HG03565 (cell line): ENCODE results near the gene OGFR.
"Not testable (repeated sequence)": the region's sequence is repeated elsewhere in the genome, so short reads cannot be mapped to it uniquely, and the experiment has no call there.

Source experiments
- ATAC-seq: cut with Tn5 transposase; IDR thresholded peaks from one replicate; pipeline ENCODE4 v1.9.1; 2021; ENCODE audit warnings: mild to moderate bottlenecking, moderate library complexity; ENCODE audit not compliant: unreplicated experiment

The OGFR gene

GRCh38 chr20:62836967-62837490 lies 32.4 kb downstream of the OGFR start:
- no peak for ATAC-seq

DNA sequence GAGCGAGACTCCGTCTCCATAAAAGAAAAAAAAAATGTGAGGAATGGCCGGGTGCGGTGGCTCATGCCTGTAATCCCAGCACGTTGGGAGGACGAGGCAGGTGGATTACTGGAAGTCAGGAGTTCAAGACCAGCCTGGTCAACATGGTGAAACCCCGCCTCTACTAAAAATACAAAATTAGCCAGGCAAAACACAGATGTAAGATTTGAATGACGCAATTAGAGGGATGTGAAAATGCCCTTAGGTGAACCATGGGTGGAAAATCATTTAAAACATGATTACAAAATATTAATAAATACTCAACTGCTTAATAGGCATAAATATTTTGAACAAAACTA lies 33.1 kb downstream of the OGFR start:
- no peak for ATAC-seq

- ATAC-seq: no peak
These were observed 33.7 kb downstream of the OGFR start for GRCh38 chr20:62838128-62838891.

- no peak for ATAC-seq
These were observed 34.6 kb downstream of the OGFR start for GRCh38 chr20:62839261-62839660.

DNA sequence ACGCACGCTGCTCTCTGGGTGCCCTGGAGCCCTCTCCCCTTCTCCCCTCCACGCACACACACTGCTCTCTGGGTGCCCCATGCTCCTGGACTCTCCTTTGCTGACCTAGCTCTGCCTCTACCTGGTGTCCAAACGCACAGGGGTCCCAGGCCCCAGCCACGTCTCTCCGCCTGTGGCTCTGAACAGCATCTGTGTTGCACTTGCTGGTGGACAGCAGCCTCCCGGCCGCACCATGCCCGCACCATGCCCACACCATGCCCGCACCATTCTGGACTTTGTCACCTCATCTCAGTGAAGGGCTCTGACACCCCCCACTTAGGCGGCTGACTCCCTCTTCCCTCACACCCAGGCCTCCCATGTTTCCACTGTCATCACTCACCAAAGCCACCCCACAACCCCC lies 35.2 kb downstream of the OGFR start:
- ATAC-seq: no peak

- no peak for ATAC-seq
These were observed 35.9 kb downstream of the OGFR start for GRCh38 chr20:62840244-62841197.

- no peak for ATAC-seq
These were observed 37.1 kb downstream of the OGFR start for GRCh38 chr20:62841705-62842212.

- no peak for ATAC-seq
These were observed 39.0 kb downstream of the OGFR start for GRCh38 chr20:62843656-62844055.

DNA sequence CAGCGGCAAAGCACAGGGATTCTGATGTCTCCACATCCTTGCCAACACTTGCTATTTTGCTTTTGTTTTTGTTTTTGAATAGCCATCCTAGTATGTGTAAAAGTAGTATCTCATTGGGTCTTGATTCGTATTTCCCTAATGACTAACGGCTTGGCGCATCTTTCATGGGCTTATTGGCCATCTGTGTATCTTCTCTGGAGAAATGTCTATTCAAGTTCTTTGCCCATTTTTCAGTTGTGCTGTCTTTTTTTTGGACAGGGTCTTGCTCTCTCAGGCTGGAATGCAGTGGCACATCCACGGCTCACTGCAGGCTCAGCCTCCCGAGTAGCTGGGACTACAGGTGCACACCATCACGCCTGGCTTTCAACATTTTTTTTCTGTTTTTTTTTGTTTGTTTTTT lies 39.5 kb downstream of the OGFR start:
- no peak for ATAC-seq

DNA sequence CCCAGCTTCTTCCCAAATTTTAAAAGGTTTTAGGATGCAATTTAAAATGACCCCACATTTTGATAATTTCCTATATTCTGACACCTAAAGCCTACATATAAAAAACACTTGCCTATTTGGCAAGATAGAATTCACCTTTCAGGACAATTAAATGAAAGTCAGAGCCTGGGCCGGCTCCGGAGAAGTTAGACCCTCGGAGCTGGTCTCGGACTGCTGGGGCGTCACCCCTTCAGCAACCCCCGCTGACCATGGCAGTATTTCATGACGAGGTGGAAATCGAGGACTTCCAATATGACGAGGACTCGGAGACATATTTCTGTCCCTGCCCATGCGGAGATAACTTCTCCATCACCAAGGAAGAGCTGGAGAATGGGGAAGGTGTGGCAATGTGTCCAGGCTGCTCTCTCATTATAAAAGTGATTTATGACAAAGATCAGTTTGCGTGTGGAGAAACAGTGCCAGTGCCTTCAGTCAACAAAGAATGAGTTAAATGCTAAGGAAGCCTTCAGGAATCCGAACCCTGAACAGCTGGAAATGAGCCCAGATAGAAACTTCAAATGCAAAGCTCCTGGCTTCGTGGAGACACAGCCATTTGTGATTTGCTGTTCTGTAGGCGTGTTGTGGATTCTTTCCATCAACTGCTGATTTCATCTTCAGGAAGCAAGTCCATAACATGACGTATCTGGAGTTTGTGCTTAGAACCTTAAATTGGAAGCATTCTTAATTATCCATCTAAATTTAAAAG lies 41.0 kb downstream of the OGFR start:
- no peak for ATAC-seq

DNA sequence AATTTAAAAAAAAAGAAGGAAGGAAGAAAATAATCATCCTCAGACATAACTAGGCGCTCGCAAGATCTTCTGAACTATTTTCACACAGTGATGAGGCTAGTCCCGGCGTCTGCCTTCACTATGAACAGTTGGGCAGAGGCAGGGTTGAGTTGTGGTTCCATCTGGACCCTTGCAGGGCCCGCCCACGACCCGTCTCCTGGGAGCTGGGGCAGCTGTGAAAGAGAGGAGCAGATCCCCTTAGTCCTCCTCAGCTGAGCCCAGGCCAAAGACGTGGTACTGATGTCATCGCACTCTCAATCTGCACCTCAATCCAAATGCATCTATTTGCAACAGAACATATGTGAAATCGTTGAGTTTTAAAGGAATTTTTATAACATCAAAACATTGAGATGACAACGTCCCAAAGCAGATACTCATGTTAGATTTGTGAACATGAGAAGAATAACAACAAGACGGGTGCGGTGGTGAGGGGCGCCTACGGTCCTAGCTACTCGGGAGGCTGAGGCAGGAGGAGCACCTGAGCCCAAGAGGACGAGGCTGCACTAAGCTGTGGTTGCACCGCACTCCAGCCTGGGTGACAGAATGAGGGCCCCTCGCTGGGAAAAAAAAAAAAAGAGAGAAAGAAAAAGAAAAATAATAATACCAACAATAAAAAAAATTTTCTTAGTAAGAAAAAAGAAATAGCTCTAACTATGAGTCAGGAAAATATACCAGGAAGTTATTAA lies 41.7 kb downstream of the OGFR start:
- ATAC-seq: no peak

DNA sequence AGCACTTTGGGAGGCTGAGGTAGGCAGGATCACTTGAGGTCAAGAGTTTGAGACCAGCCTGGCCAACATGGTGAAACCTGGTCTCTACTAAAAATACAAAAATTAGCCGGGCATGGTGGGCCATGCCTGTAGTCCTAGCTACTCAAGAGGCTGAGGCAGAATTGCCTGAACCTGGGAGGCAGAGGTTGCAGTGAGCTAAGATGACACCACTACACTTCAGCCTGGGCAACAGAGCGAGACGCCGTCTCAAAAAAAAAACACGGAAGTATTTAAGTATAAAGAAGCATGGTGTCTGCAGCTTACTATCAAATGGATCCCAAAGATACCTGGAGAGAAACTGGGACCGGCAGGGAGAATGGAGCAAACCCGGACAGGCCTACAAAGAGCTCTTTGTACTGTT lies 44.3 kb downstream of the OGFR start:
- not testable (repeated sequence) for ATAC-seq

GRCh38 chr20:62849431-62849830 lies 44.8 kb downstream of the OGFR start:
- no peak for ATAC-seq

- no peak for ATAC-seq
These were observed 45.8 kb downstream of the OGFR start for GRCh38 chr20:62850333-62850974.

GRCh38 chr20:62852196-62852595 lies 47.6 kb downstream of the OGFR start:
- ATAC-seq: no peak

DNA sequence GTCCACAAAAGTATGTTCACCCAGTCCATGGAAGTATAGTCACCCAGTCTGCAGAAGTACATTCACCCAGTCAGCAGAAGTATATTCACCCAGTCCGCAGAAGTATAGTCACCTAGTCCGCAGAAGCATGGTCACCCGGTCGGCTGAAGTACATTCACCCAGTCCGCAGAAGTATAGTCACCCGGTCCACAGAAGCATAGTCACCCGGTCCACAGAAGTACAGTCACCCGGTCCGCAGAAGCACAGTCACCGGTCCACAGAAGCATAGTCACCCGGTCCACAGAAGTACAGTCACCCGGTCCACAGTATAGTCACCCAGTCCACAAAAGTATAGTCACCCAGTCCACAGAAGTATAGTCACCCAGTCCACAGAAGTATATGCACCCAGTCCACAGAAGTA lies 48.2 kb downstream of the OGFR start:
- ATAC-seq: no peak

DNA sequence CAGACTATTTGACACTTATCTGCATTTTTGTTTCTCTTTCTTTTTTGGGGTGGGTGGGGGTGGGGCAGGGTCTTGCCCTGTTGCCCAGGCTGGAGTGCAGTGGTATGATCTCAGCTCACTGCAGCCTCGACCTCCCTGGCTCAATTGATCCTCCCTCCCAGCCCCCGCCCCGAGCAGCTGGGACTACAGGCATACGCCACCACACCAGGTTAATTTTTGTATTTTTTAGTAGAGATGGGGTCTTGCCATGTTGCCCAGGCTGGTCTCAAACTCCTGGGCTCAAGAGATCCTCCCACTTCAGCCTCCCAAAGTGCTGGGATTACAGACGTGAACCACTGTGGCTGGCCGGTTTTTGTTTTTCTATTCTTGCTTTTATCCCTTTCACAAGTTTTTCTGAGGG lies 48.7 kb downstream of the OGFR start:
- ATAC-seq: not testable (repeated sequence)

DNA sequence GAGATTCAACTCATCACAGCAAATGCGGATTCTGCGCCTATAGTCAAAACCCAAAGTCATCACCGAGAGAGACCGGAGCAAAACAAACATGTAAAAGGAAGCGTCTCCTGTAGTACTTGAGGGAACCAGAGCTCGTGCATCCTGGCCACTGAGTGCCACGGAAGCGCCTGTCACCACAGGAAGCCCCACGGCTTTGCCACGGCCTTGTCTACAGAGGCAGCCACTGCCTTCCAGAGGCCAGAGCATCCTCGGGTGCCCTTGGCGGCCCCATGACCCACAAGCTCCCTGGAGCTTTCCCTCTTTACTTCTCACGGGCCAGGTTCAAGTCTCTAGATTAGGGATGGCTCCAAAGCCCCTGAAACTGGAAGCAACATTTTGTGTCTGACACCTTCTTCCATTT lies 49.5 kb downstream of the OGFR start:
- no peak for ATAC-seq

- no peak for ATAC-seq
These were observed 50.5 kb downstream of the OGFR start for GRCh38 chr20:62855120-62855519.
